ENCODE measurements around the gene HSPA8. TPM values are rescaled to one million over a fixed set of nuclear protein-coding genes. Genes with fewer than 3 reads are reported as not detected.

The HSPA8 gene
- total RNA-seq, 2 experiments from 2014 or later, result 788 to 811 TPM

GRCh38 chr11:123051146-123051545, 10.8 kb downstream of the HSPA8 start:
- ChIA-PET CTCF (no interaction called here), POLR2A (interaction anchor here (7.6 kb wide), 1 partner anchor 16 kb away, joined by 171 read pairs; the partner anchor contains the start of gene HSPA8)
- Histone ChIP-seq H3K36me3 (ENCODE audit: insufficient read depth, low read length) (peaks cover 31% of the 10 kb centered on the region), H3K27me3 (ENCODE audit: control insufficient read depth in 1 of 2, insufficient read depth in 2 of 2, low read length in 2 of 2) (no peaks in the 10 kb centered on the region), H3K4me1 (ENCODE audit: insufficient read depth, low read length) (peaks cover 19% of the 10 kb centered on the region), H3K9me3 (ENCODE audit: control insufficient read depth in 1 of 2, insufficient read depth in 1 of 2, low read length in 2 of 2) (no peaks in the 10 kb centered on the region), H3K27ac (ENCODE audit: low read depth in 1 of 2, low read length in 2 of 2) (no peak overlapping the region), H3K4me3 (ENCODE audit: low read length) (no peak overlapping the region)
- TF ChIP-seq CTCF (IDR thresholded peaks at IDR 0.05), result no peak
- H3K27ac Mint-ChIP-seq, result no peak overlapping the region
- intact Hi-C loops (cut with DNase I, micrococcal nuclease), result loop anchor here in 1 of 2 experiments (5.0 to 10.0 kb wide), 4 partner anchors 169 to 694 kb away; partner anchors contain the start of genes JHY, UBASH3B and ZNF202
- ATAC-seq (ENCODE audit: poor library complexity) (no peak), DNase-seq (no peak)
- H3K9me3 Mint-ChIP-seq, result no peaks in the 10 kb centered on the region
- no peak overlapping the region for H3K4me3 Mint-ChIP-seq
- peaks cover 22% of the 10 kb centered on the region for H3K4me1 Mint-ChIP-seq (ENCODE audit: low read depth)
- H3K27me3 Mint-ChIP-seq, result no peaks in the 10 kb centered on the region
- peaks cover 30% of the 10 kb centered on the region for H3K36me3 Mint-ChIP-seq (ENCODE audit: low read depth)

GRCh38 chr11:123047947-123048293, 14.0 kb downstream of the HSPA8 start:
- Histone ChIP-seq H3K27me3 (ENCODE audit: control insufficient read depth in 1 of 2, insufficient read depth in 2 of 2, low read length in 2 of 2) (no peaks in the 10 kb centered on the region), H3K4me1 (ENCODE audit: insufficient read depth, low read length) (no peaks in the 10 kb centered on the region), H3K27ac (ENCODE audit: low read depth in 1 of 2, low read length in 2 of 2) (no peak overlapping the region), H3K4me3 (ENCODE audit: low read length) (no peak overlapping the region), H3K36me3 (ENCODE audit: insufficient read depth, low read length) (no peaks in the 10 kb centered on the region), H3K9me3 (ENCODE audit: control insufficient read depth in 1 of 2, insufficient read depth in 1 of 2, low read length in 2 of 2) (no peaks in the 10 kb centered on the region)
- TF ChIP-seq CTCF (IDR thresholded peaks at IDR 0.05), result no peak
- no peak for DNase-seq
- no peak overlapping the region for H3K27ac Mint-ChIP-seq
- CTCF ChIA-PET, result interaction anchor here (1.4 kb wide), 1 partner anchor 25 kb away, joined by 3 read pairs; no protein-coding TSS in a partner anchor
- H3K4me3 Mint-ChIP-seq, result no peak overlapping the region
- intact Hi-C loops (cut with DNase I, micrococcal nuclease), result no loop called here
- H3K4me1 Mint-ChIP-seq (ENCODE audit: low read depth), result no peaks in the 10 kb centered on the region
- H3K36me3 Mint-ChIP-seq (ENCODE audit: low read depth), result peaks cover 1% of the 10 kb centered on the region
- H3K27me3 Mint-ChIP-seq, result no peaks in the 10 kb centered on the region
- H3K9me3 Mint-ChIP-seq, result no peaks in the 10 kb centered on the region
- no peak for ATAC-seq (ENCODE audit: poor library complexity)
- POLR2A ChIA-PET, result interaction anchor here (1.6 kb wide), 1 partner anchor 14 kb away, joined by 5 read pairs; the partner anchor contains the start of gene HSPA8

- Mint-ChIP-seq H3K4me1 (ENCODE audit: low read depth) (no peaks in the 10 kb centered on the region), H3K36me3 (ENCODE audit: low read depth) (no peaks in the 10 kb centered on the region), H3K27ac (no peak overlapping the region), H3K4me3 (no peak overlapping the region), H3K9me3 (no peaks in the 10 kb centered on the region), H3K27me3 (no peaks in the 10 kb centered on the region)
- H3K9me3 ChIP-seq (ENCODE audit: control insufficient read depth in 1 of 2, insufficient read depth in 1 of 2, low read length in 2 of 2), result no peaks in the 10 kb centered on the region
- no peak for DNase-seq
- H3K4me1 ChIP-seq (ENCODE audit: insufficient read depth, low read length), result no peaks in the 10 kb centered on the region
- H3K36me3 ChIP-seq (ENCODE audit: insufficient read depth, low read length), result no peaks in the 10 kb centered on the region
- TF ChIP-seq CTCF (IDR thresholded peaks at IDR 0.05), result no peak
- POLR2A ChIA-PET, result interaction anchor here (0.9 kb wide), 1 partner anchor 10 kb away, joined by 3 read pairs; no protein-coding TSS in a partner anchor
- intact Hi-C loops (cut with DNase I, micrococcal nuclease), result no loop called here
- CTCF ChIA-PET, result interaction anchor here (1.4 kb wide), 1 partner anchor 24 kb away, joined by 3 read pairs; no protein-coding TSS in a partner anchor
- no peak for ATAC-seq (ENCODE audit: poor library complexity)
- no peak overlapping the region for H3K4me3 ChIP-seq (ENCODE audit: low read length)
- no peak overlapping the region for H3K27ac ChIP-seq (ENCODE audit: low read depth in 1 of 2, low read length in 2 of 2)
- no peaks in the 10 kb centered on the region for H3K27me3 ChIP-seq (ENCODE audit: control insufficient read depth in 1 of 2, insufficient read depth in 2 of 2, low read length in 2 of 2)
Observed at GRCh38 chr11:123047266-123047946, 14.5 kb downstream of the HSPA8 start.
